Breast epithelium (tissue), 4 donors: Measurements from ENCODE around the gene KLK15. TPM values are rescaled to one million over a fixed set of nuclear protein-coding genes. Genes with fewer than 3 reads are reported as not detected.

Source experiments
- DNase-seq, 2 donors: peaks; one replicate each; pipeline ENCODE4 v3.0.0-alpha.2; 2019; ENCODE audit warnings: low spot score in 2 of 2
- H3K27ac ChIP-seq, 2 donors: fragments of 200-600 bp; sonication (generic) in 1 of 2; one replicate each; pipeline ENCODE4 v1.5.1; 2016 to 2019; ENCODE audit warnings: mild to moderate bottlenecking in 1 of 2
- H3K27me3 ChIP-seq, 2 donors: fragments of 200-600 bp; sonication (generic) in 1 of 2; one replicate each; pipeline versions ENCODE4 v1.5.1 to v1.6.0; 2017 to 2019; ENCODE audit warnings: control low read depth in 1 of 2, mild to moderate bottlenecking in 1 of 2
- H3K36me3 ChIP-seq: fragments of 200-600 bp; one replicate; pipeline ENCODE4 v1.5.1; 2019
- H3K4me1 ChIP-seq, 2 donors: fragments of 200-600 bp; sonication (generic); one replicate each; pipeline ENCODE4 v1.5.1; 2016 to 2019; ENCODE audit warnings: control low read depth in 1 of 2
- H3K4me3 ChIP-seq, 3 donors: fragments of 200-600 bp; sonication (generic); 1 replicate in 2 of 3; 2 replicates in 1 of 3; pipeline ENCODE4 v1.5.1; 2016 to 2019; ENCODE audit warnings: mild to moderate bottlenecking in 3 of 3, moderate library complexity in 2 of 3
- H3K9me3 ChIP-seq, 2 donors: fragments of 200-600 bp; sonication (generic) in 1 of 2; one replicate each; pipeline ENCODE4 v1.5.1; 2016 to 2019; ENCODE audit warnings: control low read depth in 1 of 2
- CTCF ChIP-seq, 3 donors: fragments of 450-650 bp; IDR thresholded peaks; one replicate each; pipeline ENCODE4 v1.5.1; 2016 to 2017; ENCODE audit warnings: antibody characterized with exemption in 3 of 3, mild to moderate bottlenecking in 3 of 3, moderate library complexity in 3 of 3
- POLR2A ChIP-seq: fragments of 450-650 bp; IDR thresholded peaks from one replicate; pipeline ENCODE4 v1.6.1; 2016; ENCODE audit warnings: antibody characterized with exemption, mild to moderate bottlenecking, moderate library complexity
- POLR2AphosphoS5 ChIP-seq, 3 donors: sonication (generic); formaldehyde crosslinking; IDR thresholded peaks; one replicate each; pipeline ENCODE4 v1.6.1; 2017; ENCODE audit warnings: antibody characterized with exemption in 3 of 3
- intact Hi-C: fragments of 100-400 bp; cut with DNase I; formaldehyde crosslinking; loops from one replicate; pipeline ENCODE4 v1.15.1; 2023; ENCODE audit warnings: low total_unique reads
- total RNA-seq, 3 donors: library from RNA; depleted of rRNA; stranded (reverse); fragments of >200 nt; gene quantifications; one replicate each; pipeline ENCODE4 v1.1.0, GENCODE V29; 2016

The KLK15 gene
- total RNA-seq, 3 donors from 2014 or later = not detected

GRCh38 chr19:50821248-50821612 is 12.1 kb downstream of the KLK15 start:
- DNase-seq = no peak
- Histone ChIP-seq H3K4me1 (no peaks in the 10 kb centered on the region), H3K36me3 (no peaks in the 10 kb centered on the region), H3K27ac (peak overlapping the region in 1 of 2 donors; percentile 12), H3K9me3 (no peaks in the 10 kb centered on the region), H3K27me3 (peaks cover 0 to 66% of the 10 kb centered on the region in 2 donors), H3K4me3 (peak overlapping the region in 2 of 3 donors; percentile 34 to 59)
- intact Hi-C loops = no loop called here
- TF ChIP-seq CTCF (IDR thresholded peaks at IDR 0.05) (no peak), POLR2A (no peak), POLR2AphosphoS5 (IDR thresholded peaks at IDR 0.05) (no peak)

GRCh38 chr19:50820549-50821247 is 12.7 kb downstream of the KLK15 start:
- intact Hi-C loops = no loop called here
- H3K27me3 ChIP-seq = peaks cover 0 to 66% of the 10 kb centered on the region in 2 donors
- no peaks in the 10 kb centered on the region for H3K9me3 ChIP-seq

GRCh38 chr19:50820086-50820485 is 13.3 kb downstream of the KLK15 start:
- H3K9me3 ChIP-seq = no peaks in the 10 kb centered on the region
- H3K4me3 ChIP-seq = no peak overlapping the region
- intact Hi-C loops = no loop called here
- no peak for DNase-seq
- no peaks in the 10 kb centered on the region for H3K4me1 ChIP-seq
- no peak overlapping the region for H3K27ac ChIP-seq
- TF ChIP-seq POLR2A (no peak), POLR2AphosphoS5 (IDR thresholded peaks at IDR 0.05) (no peak), CTCF (IDR thresholded peaks at IDR 0.05) (no peak)
- H3K36me3 ChIP-seq = no peaks in the 10 kb centered on the region
- H3K27me3 ChIP-seq = peaks cover 0 to 69% of the 10 kb centered on the region in 2 donors

More at GRCh38 chr19:50820549-50821247, 12.7 kb downstream of the KLK15 start:
- Histone ChIP-seq H3K27ac (peak overlapping the region in 1 of 2 donors; percentile 12), H3K4me3 (peak overlapping the region in 2 of 3 donors; percentile 34 to 59), H3K4me1 (no peaks in the 10 kb centered on the region), H3K36me3 (no peaks in the 10 kb centered on the region)
- no peak for DNase-seq
- TF ChIP-seq CTCF (IDR thresholded peaks at IDR 0.05) (no peak), POLR2AphosphoS5 (IDR thresholded peaks at IDR 0.05) (no peak), POLR2A (no peak)

GRCh38 chr19:50819636-50820035 is 13.7 kb downstream of the KLK15 start:
- Histone ChIP-seq H3K4me3 (no peak overlapping the region), H3K27me3 (peaks cover 0 to 70% of the 10 kb centered on the region in 2 donors), H3K27ac (no peak overlapping the region), H3K9me3 (no peaks in the 10 kb centered on the region), H3K36me3 (no peaks in the 10 kb centered on the region), H3K4me1 (no peaks in the 10 kb centered on the region)
- intact Hi-C loops = no loop called here
- DNase-seq = no peak
- TF ChIP-seq CTCF (IDR thresholded peaks at IDR 0.05) (no peak), POLR2A (no peak), POLR2AphosphoS5 (IDR thresholded peaks at IDR 0.05) (no peak)

- peaks cover 0 to 69% of the 10 kb centered on the region in 2 donors for H3K27me3 ChIP-seq
Measured at GRCh38 chr19:50818859-50819472, 14.4 kb downstream of the KLK15 start.

More at GRCh38 chr19:50818859-50819472, 14.4 kb downstream of the KLK15 start:
- Histone ChIP-seq H3K36me3 (no peaks in the 10 kb centered on the region), H3K9me3 (no peaks in the 10 kb centered on the region), H3K4me3 (no peak overlapping the region), H3K27ac (no peak overlapping the region), H3K4me1 (no peaks in the 10 kb centered on the region)
- no peak for DNase-seq
- TF ChIP-seq POLR2A = no peak
- TF ChIP-seq CTCF (IDR thresholded peaks at IDR 0.05) = no peak
- TF ChIP-seq POLR2AphosphoS5 (IDR thresholded peaks at IDR 0.05) = no peak
- intact Hi-C loops = no loop called here
